WTC11 (cell line): Measurements from ENCODE around the gene TAS2R46.
"Not testable (repeated sequence)": the region's sequence is repeated elsewhere in the genome, so short reads cannot be mapped to it uniquely, and the experiment has no call there.

Source experiments
- ETV6 ChIP-seq: sonication (generic); formaldehyde crosslinking; IDR thresholded peaks from 2 replicates; pipeline ENCODE4 v1.8.1; 2022; ENCODE audit warnings: mild to moderate bottlenecking, missing genetic modification reagents
- JAZF1 ChIP-seq: fragments of 250-450 bp; sonication (Bioruptor Pico); IDR thresholded peaks from 2 replicates; pipeline ENCODE4 v1.9.0; 2021; ENCODE audit warnings: moderate library complexity, mild to moderate bottlenecking, inconsistent platforms
- MXD4 ChIP-seq: fragments of 250-450 bp; sonication (Bioruptor Pico); IDR thresholded peaks from 2 replicates; pipeline ENCODE4 v1.8.0; 2021; ENCODE audit warnings: mild to moderate bottlenecking, moderate library complexity, borderline replicate concordance
- SP1 ChIP-seq: sonication (generic); formaldehyde crosslinking; conservative IDR thresholded peaks from 2 replicates; pipeline ENCODE4 v1.8.1; 2022; ENCODE audit warnings: missing genetic modification reagents
- TEAD4 ChIP-seq: sonication (generic); formaldehyde crosslinking; IDR thresholded peaks from 2 replicates; pipeline ENCODE4 v1.8.0; 2022; ENCODE audit warnings: mild to moderate bottlenecking, missing genetic modification reagents
- ZNF232 ChIP-seq: sonication (generic); formaldehyde crosslinking; IDR thresholded peaks from 2 replicates; pipeline ENCODE4 v1.8.0; 2022; ENCODE audit warnings: mild to moderate bottlenecking, missing genetic modification reagents
- TF ChIP-seq, protein P1 (sequence below): sonication (generic); formaldehyde crosslinking; IDR thresholded peaks from 2 replicates; pipeline ENCODE4 v1.8.0; 2023; ENCODE audit warnings: missing genetic modification reagents, mild to moderate bottlenecking, borderline replicate concordance
- TF ChIP-seq, protein P2 (sequence below): fragments of 200-600 bp; IDR thresholded peaks from 2 replicates; pipeline ENCODE4 v1.8.0; 2022; ENCODE audit warnings: antibody characterized with exemption

DNA sequence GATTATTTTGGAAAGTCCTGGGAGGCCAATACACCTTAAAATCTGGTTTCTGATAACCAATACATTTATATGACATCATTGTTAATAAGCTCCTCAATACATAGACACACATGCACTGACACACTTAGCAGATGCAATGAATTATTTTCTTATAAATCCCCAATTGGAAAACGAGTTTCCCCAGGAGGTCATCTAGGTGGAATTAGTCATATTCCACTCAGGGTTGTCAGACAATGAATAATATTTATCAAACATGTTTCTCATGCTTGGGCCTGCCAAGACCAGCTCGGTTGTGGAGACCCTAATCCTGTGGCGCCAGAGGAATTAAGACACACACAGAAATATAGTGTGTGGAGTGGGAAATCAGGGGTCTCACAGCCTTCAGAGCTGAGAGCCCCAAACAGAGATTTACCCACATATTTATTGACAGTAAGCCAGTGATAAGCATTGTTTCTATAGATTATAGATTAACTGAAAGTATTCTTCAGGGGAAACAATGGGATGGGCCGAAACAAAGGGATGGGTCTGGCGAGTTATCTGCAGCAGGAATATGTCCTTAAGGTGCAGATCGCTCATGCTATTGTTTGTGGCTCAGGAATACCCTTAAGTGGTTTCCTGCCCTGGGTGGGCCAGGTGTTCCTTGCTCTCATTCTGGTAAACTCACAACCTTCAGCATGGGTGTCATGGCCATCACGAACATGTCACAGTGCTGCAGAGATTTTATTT, 12.1 kb downstream of the TAS2R46 start:
- TF ChIP-seq, protein P1, sequence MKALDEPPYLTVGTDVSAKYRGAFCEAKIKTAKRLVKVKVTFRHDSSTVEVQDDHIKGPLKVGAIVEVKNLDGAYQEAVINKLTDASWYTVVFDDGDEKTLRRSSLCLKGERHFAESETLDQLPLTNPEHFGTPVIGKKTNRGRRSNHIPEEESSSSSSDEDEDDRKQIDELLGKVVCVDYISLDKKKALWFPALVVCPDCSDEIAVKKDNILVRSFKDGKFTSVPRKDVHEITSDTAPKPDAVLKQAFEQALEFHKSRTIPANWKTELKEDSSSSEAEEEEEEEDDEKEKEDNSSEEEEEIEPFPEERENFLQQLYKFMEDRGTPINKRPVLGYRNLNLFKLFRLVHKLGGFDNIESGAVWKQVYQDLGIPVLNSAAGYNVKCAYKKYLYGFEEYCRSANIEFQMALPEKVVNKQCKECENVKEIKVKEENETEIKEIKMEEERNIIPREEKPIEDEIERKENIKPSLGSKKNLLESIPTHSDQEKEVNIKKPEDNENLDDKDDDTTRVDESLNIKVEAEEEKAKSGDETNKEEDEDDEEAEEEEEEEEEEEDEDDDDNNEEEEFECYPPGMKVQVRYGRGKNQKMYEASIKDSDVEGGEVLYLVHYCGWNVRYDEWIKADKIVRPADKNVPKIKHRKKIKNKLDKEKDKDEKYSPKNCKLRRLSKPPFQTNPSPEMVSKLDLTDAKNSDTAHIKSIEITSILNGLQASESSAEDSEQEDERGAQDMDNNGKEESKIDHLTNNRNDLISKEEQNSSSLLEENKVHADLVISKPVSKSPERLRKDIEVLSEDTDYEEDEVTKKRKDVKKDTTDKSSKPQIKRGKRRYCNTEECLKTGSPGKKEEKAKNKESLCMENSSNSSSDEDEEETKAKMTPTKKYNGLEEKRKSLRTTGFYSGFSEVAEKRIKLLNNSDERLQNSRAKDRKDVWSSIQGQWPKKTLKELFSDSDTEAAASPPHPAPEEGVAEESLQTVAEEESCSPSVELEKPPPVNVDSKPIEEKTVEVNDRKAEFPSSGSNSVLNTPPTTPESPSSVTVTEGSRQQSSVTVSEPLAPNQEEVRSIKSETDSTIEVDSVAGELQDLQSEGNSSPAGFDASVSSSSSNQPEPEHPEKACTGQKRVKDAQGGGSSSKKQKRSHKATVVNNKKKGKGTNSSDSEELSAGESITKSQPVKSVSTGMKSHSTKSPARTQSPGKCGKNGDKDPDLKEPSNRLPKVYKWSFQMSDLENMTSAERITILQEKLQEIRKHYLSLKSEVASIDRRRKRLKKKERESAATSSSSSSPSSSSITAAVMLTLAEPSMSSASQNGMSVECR (CRISPR knock-in tag) = not testable (repeated sequence)
- not testable (repeated sequence) for TF ChIP-seq ETV6 (CRISPR knock-in tag); MXD4 (CRISPR knock-in tag); TEAD4 (CRISPR knock-in tag); SP1 (CRISPR knock-in tag); ZNF232 (CRISPR knock-in tag); JAZF1
- TF ChIP-seq, protein P2, sequence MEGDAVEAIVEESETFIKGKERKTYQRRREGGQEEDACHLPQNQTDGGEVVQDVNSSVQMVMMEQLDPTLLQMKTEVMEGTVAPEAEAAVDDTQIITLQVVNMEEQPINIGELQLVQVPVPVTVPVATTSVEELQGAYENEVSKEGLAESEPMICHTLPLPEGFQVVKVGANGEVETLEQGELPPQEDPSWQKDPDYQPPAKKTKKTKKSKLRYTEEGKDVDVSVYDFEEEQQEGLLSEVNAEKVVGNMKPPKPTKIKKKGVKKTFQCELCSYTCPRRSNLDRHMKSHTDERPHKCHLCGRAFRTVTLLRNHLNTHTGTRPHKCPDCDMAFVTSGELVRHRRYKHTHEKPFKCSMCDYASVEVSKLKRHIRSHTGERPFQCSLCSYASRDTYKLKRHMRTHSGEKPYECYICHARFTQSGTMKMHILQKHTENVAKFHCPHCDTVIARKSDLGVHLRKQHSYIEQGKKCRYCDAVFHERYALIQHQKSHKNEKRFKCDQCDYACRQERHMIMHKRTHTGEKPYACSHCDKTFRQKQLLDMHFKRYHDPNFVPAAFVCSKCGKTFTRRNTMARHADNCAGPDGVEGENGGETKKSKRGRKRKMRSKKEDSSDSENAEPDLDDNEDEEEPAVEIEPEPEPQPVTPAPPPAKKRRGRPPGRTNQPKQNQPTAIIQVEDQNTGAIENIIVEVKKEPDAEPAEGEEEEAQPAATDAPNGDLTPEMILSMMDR = not testable (repeated sequence)
